RWPE2 (cell line): ENCODE measurements around the gene ANKUB1.

Experiments used
- ATAC-seq: fragments of 200-7000 bp; cut with Tn5 transposase; 3 replicates; pipeline ENCODE4 v1.9.1; 2021; ENCODE audit warnings: low read depth
- DNase-seq: peaks from one replicate; pipeline ENCODE4 v3.0.0-alpha.2; 2020; ENCODE audit warnings: low spot score
- H3K27ac ChIP-seq: fragments of 450-650 bp; 2 replicates; pipeline ENCODE4 v1.5.1; 2017; ENCODE audit warnings: mild to moderate bottlenecking; ENCODE audit not compliant: poor library complexity, severe bottlenecking
- H3K27me3 ChIP-seq: fragments of 250-450 bp; sonication (Bioruptor Pico); 2 replicates; pipeline ENCODE4 v1.5.1; 2021; ENCODE audit warnings: mild to moderate bottlenecking, moderate library complexity; ENCODE audit not compliant: insufficient read depth, poor library complexity, severe bottlenecking
- H3K36me3 ChIP-seq: fragments of 250-450 bp; sonication (Bioruptor Pico); 2 replicates; pipeline ENCODE4 v1.5.1; 2020; ENCODE audit warnings: low read depth, mild to moderate bottlenecking, moderate library complexity
- H3K4me1 ChIP-seq: fragments of 250-450 bp; sonication (Bioruptor Pico); 2 replicates; pipeline ENCODE4 v1.5.1; 2021; ENCODE audit warnings: mild to moderate bottlenecking, moderate library complexity; ENCODE audit not compliant: insufficient read depth, poor library complexity, severe bottlenecking
- H3K4me3 ChIP-seq: fragments of 250-450 bp; sonication (Bioruptor Pico); 2 replicates; pipeline ENCODE4 v1.5.1; 2021; ENCODE audit warnings: mild to moderate bottlenecking, moderate library complexity; ENCODE audit not compliant: severe bottlenecking
- H3K9me3 ChIP-seq: fragments of 250-450 bp; sonication (Bioruptor Pico); 2 replicates; pipeline ENCODE4 v1.5.1; 2021; ENCODE audit warnings: mild to moderate bottlenecking, moderate library complexity; ENCODE audit not compliant: severe bottlenecking
- TF ChIP-seq, protein P1 (sequence below): fragments of 450-650 bp; IDR thresholded peaks from one replicate; pipeline ENCODE4 v1.5.1; 2017; ENCODE audit warnings: mild to moderate bottlenecking, moderate library complexity; ENCODE audit not compliant: poor library complexity, severe bottlenecking

ANKUB1 gene

DNA sequence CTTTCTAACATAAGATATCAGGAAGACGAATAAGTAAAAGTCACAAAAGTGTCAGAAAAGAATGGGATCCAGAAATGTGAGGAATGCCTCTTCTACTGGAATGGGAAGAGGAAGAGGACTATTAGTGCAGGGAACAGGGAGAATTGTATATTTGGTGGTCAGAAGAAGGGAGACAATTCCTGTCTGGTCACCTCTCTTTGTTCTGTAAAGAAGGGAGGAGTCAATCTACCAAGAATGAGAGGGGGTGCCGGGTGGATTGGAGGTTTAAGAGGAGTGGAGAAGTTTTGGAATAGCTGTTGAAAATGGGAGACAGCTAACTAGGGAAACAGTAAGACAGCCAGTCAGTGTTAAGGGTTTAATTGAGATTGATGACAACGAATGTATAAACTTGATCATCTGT, 60.1 kb downstream of the ANKUB1 start:
- no peak overlapping the region for H3K4me3 ChIP-seq
- no peaks in the 10 kb centered on the region for H3K27me3 ChIP-seq
- peaks cover under 1% of the 10 kb centered on the region; the same call in 1 of the 2 replicates for H3K36me3 ChIP-seq
- H3K9me3 ChIP-seq = no peaks in the 10 kb centered on the region
- H3K4me1 ChIP-seq = peaks cover 17% of the 10 kb centered on the region
- TF ChIP-seq, protein P1, sequence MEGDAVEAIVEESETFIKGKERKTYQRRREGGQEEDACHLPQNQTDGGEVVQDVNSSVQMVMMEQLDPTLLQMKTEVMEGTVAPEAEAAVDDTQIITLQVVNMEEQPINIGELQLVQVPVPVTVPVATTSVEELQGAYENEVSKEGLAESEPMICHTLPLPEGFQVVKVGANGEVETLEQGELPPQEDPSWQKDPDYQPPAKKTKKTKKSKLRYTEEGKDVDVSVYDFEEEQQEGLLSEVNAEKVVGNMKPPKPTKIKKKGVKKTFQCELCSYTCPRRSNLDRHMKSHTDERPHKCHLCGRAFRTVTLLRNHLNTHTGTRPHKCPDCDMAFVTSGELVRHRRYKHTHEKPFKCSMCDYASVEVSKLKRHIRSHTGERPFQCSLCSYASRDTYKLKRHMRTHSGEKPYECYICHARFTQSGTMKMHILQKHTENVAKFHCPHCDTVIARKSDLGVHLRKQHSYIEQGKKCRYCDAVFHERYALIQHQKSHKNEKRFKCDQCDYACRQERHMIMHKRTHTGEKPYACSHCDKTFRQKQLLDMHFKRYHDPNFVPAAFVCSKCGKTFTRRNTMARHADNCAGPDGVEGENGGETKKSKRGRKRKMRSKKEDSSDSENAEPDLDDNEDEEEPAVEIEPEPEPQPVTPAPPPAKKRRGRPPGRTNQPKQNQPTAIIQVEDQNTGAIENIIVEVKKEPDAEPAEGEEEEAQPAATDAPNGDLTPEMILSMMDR = no peak
- H3K27ac ChIP-seq = no peak overlapping the region
- DNase-seq (no peak), ATAC-seq (no peak)

DNA sequence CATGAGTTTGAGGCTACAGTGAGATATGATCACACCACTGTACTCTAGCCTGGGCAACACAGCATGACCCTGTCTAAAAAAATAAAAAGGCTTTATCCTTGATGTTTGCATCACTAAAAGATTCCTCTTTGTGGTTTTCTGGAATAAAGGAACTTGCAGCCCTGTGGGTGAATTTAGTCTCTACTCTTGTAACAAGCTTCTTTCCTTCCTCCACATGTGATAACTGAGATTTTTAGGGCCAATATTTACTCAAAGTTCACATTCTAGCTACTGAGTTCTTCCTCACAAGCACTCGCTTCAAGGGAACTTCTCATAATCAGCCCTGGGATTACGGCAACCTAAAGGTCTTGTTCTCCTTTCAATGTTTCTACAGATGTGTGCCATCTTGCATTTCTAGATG, 64.7 kb downstream of the ANKUB1 start:
- H3K4me3 ChIP-seq = no peak overlapping the region
- TF ChIP-seq, protein P1 = no peak
- ATAC-seq (no peak), DNase-seq (no peak)
- no peaks in the 10 kb centered on the region for H3K9me3 ChIP-seq
- no peak overlapping the region for H3K27ac ChIP-seq
- H3K27me3 ChIP-seq = no peaks in the 10 kb centered on the region
- no peaks in the 10 kb centered on the region for H3K4me1 ChIP-seq
- H3K36me3 ChIP-seq = no peaks in the 10 kb centered on the region

DNA sequence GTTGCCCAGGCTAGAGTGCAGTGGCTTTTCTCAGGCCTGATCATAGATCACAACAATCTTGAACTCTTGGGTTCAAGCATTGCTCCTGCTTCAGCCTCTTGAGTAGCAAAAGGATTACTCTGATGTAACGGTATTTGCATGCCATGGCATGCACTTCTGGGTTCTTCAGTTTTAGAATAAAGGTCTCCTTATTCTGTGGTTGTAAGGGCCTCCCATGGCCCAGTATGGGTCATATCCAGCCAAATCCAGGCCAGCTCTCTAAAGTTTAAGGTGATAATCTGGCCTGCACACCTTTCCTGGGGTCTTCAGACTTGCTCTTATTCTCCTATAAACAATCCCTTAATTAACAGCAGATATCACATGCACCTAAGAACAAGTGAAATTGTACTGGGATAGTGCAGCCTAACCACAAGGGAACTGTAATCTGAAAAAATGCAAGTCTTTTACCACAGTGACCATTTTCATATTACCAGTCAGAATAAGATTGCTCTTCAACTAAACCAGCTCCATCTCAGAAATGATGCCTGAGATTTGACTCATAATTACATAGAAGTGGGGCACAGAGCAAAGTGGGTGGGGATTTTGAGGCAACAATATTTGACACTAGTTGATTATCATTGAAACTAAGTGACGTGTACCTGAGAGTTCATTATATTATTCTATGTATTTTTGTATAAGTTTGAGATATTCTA, 65.5 kb downstream of the ANKUB1 start:
- H3K4me1 ChIP-seq = no peaks in the 10 kb centered on the region
- no peak overlapping the region for H3K27ac ChIP-seq
- no peaks in the 10 kb centered on the region for H3K9me3 ChIP-seq
- DNase-seq = no peak
- no peak for ATAC-seq
- TF ChIP-seq, protein P1 = no peak
- H3K4me3 ChIP-seq = no peak overlapping the region
- H3K36me3 ChIP-seq = no peaks in the 10 kb centered on the region
- no peaks in the 10 kb centered on the region for H3K27me3 ChIP-seq

DNA sequence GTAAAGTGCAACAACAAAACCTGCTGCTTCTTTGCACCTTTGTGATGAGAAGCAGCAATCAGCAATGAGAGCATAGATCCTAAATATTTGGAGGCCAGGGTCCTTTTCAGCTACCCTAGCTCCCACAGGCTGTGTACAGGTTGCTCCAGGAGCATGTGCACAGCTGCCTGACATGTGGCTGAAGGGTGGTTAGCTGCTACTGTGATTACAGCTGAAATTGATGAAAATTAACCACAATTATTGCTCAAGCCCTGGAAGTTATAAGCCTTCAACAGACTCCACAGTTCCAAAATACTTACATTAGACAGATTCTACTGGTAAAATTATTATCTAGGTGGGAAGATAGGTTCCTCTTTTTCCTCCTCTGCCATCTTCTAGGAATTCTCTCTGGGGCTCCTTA, 68.6 kb downstream of the ANKUB1 start:
- H3K9me3 ChIP-seq = no peaks in the 10 kb centered on the region
- no peaks in the 10 kb centered on the region for H3K27me3 ChIP-seq
- TF ChIP-seq, protein P1 = no peak
- no peak overlapping the region for H3K27ac ChIP-seq
- no peak for ATAC-seq
- H3K4me3 ChIP-seq = no peak overlapping the region
- no peaks in the 10 kb centered on the region for H3K4me1 ChIP-seq
- no peak for DNase-seq
- H3K36me3 ChIP-seq = no peaks in the 10 kb centered on the region

DNA sequence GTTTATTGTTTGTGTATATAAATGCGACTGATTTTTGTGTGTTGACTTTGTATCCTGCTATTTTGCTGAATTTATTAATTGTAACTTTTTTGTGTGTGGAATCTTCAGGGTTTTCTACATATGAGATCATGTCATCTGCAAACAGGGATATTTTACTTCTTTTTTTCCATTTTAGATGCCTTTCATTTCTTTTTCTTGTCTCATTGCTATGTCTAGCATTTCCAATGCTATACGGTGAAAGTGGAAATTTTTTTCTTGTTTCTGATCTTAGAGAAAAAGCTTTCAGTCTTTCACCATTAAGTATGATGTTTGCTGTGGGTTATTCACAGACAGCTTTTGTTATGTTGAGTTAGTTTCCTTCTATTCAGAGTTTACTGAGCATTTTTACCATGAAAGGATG, 71.4 kb downstream of the ANKUB1 start:
- Histone ChIP-seq H3K36me3 (no peaks in the 10 kb centered on the region), H3K9me3 (no peaks in the 10 kb centered on the region), H3K27ac (no peak overlapping the region), H3K4me3 (no peak overlapping the region), H3K27me3 (no peaks in the 10 kb centered on the region), H3K4me1 (no peaks in the 10 kb centered on the region)
- TF ChIP-seq, protein P1 = no peak
- no peak for DNase-seq
- no peak for ATAC-seq
